Karpas-422 (cell line): ENCODE data around the gene RTKN. TPM values are rescaled to one million over a fixed set of nuclear protein-coding genes. Genes with fewer than 3 reads are reported as not detected.
"Not testable (repeated sequence)": the region's sequence is repeated elsewhere in the genome, so short reads cannot be mapped to it uniquely, and the experiment has no call there.

Experiments
- DNase-seq: peaks from one replicate; pipeline ENCODE4 v3.0.0-alpha.2; 2015
- H2AFZ ChIP-seq: fragments of 200-600 bp; sonication (generic); 2 replicates; pipeline ENCODE4 v1.6.1; 2014; ENCODE audit warnings: antibody characterized with exemption, low read length, mixed read lengths
- H3K27ac ChIP-seq: fragments of 200-600 bp; sonication (generic); 2 replicates; pipeline ENCODE4 v1.5.1; 2014; ENCODE audit warnings: mild to moderate bottlenecking, low read length, moderate library complexity
- H3K27me3 ChIP-seq: fragments of 200-600 bp; sonication (generic); 2 replicates; pipeline ENCODE4 v1.6.1; 2014; ENCODE audit warnings: low read length, mixed read lengths
- H3K36me3 ChIP-seq: fragments of 200-600 bp; sonication (generic); 2 replicates; pipeline ENCODE4 v1.6.1; 2014; ENCODE audit warnings: low read length, mixed read lengths; ENCODE audit not compliant: insufficient read depth
- H3K4me1 ChIP-seq: fragments of 200-600 bp; sonication (generic); 2 replicates; pipeline ENCODE4 v1.6.1; 2014; ENCODE audit warnings: mild to moderate bottlenecking, low read length, mixed read lengths
- H3K4me2 ChIP-seq: fragments of 200-600 bp; sonication (generic); 2 replicates; pipeline ENCODE4 v1.6.1; 2014; ENCODE audit warnings: low read length, low read depth, mild to moderate bottlenecking; ENCODE audit not compliant: poor library complexity, severe bottlenecking
- H3K4me3 ChIP-seq: fragments of 200-600 bp; sonication (generic); 2 replicates; pipeline ENCODE4 v1.5.1; 2014; ENCODE audit warnings: mild to moderate bottlenecking, antibody characterized with exemption, low read length, mixed read lengths
- H3K79me2 ChIP-seq: fragments of 200-600 bp; sonication (generic); 2 replicates; pipeline ENCODE4 v1.6.1; 2014; ENCODE audit warnings: mild to moderate bottlenecking, low read length, mixed read lengths
- H3K9ac ChIP-seq: fragments of 200-600 bp; sonication (generic); 2 replicates; pipeline ENCODE4 v1.6.0; 2014; ENCODE audit warnings: low read length
- H3K9me2 ChIP-seq: fragments of 200-600 bp; sonication (generic), shearing (Covaris generic); replicated peaks from 2 replicates; pipeline ENCODE4 v1.6.0; 2014; ENCODE audit warnings: mild to moderate bottlenecking, low read length, moderate library complexity; ENCODE audit not compliant: insufficient read depth
- H3K9me3 ChIP-seq: fragments of 300-700, 200-600 bp; sonication (generic); 2 replicates; pipeline ENCODE4 v1.6.1; 2014; ENCODE audit warnings: low read length, mixed read lengths
- H4K20me1 ChIP-seq: fragments of 200-600 bp; sonication (generic); 2 replicates; pipeline ENCODE4 v1.6.1; 2014; ENCODE audit warnings: mild to moderate bottlenecking, antibody characterized with exemption, low read length, low read depth; ENCODE audit not compliant: insufficient read depth
- total RNA-seq: library from RNA; depleted of rRNA; stranded (reverse); fragments of >200 nt; shearing (Covaris generic); gene quantifications from 2 replicates; pipeline ENCODE4 v1.2.3, GENCODE V29; 2014; ENCODE audit warnings: low replicate concordance

Gene RTKN
- total RNA-seq, 1 experiment from 2014 or later: 28.1 TPM

- H3K36me3 ChIP-seq: no peaks in the 10 kb centered on the region
- no peak for DNase-seq
- peak overlapping the region; percentile 21 for H3K4me2 ChIP-seq
Observed at GRCh38 chr2:74444498-74445318, 3.0 kb upstream of the RTKN start.

GRCh38 chr2:74442483-74443297 lies 953 bp upstream of the RTKN start:
- H3K9me2 ChIP-seq, H3K79me2 ChIP-seq, H3K27me3 ChIP-seq, H4K20me1 ChIP-seq, H3K4me2 ChIP-seq, H3K4me3 ChIP-seq, H3K27ac ChIP-seq, H3K9ac ChIP-seq, H3K36me3 ChIP-seq, DNase-seq, H2AFZ ChIP-seq, H3K9me3 ChIP-seq: not testable (repeated sequence)
- H3K4me1 ChIP-seq: peaks cover 43% of the 10 kb centered on the region

More at GRCh38 chr2:74444498-74445318, 3.0 kb upstream of the RTKN start:
- no peaks in the 10 kb centered on the region for H3K9me2 ChIP-seq
- 0 out of 2 replicates have a peak overlapping the region, but pooled peaks have one; percentile 13 for H3K9ac ChIP-seq
- no peaks in the 10 kb centered on the region for H3K9me3 ChIP-seq
- no peak overlapping the region for H3K27ac ChIP-seq
- peaks cover 23% of the 10 kb centered on the region for H3K4me1 ChIP-seq
- H4K20me1 ChIP-seq: no peaks in the 10 kb centered on the region
- no peaks in the 10 kb centered on the region for H3K79me2 ChIP-seq
- no peak overlapping the region for H2AFZ ChIP-seq
- H3K27me3 ChIP-seq: no peaks in the 10 kb centered on the region; the same call in 1 of the 2 replicates
- peak overlapping the region; percentile 2; the same call in 1 of the 2 replicates for H3K4me3 ChIP-seq

- Histone ChIP-seq H3K9ac (no peak overlapping the region), H3K27ac (no peak overlapping the region), H3K4me3 (no peak overlapping the region)
Observed at GRCh38 chr2:74441170-74441689, 507 bp downstream of the RTKN start.

GRCh38 chr2:74440378-74441169 lies 1.2 kb downstream of the RTKN start:
- Histone ChIP-seq H4K20me1 (no peaks in the 10 kb centered on the region), H3K79me2 (0 out of 2 replicates have a peak, but pooled peaks cover 2% of the 10 kb centered on the region), H3K4me3 (peak overlapping the region; percentile 71), H3K36me3 (no peaks in the 10 kb centered on the region), H3K4me1 (peaks cover 56% of the 10 kb centered on the region), H3K9me3 (no peaks in the 10 kb centered on the region), H3K27ac (peak overlapping the region; percentile 24; the same call in 1 of the 2 replicates), H3K9ac (peak overlapping the region; percentile 83), H3K9me2 (no peaks in the 10 kb centered on the region), H3K27me3 (no peaks in the 10 kb centered on the region; the same call in 1 of the 2 replicates), H3K4me2 (peak overlapping the region; percentile 71), H2AFZ (peak overlapping the region; percentile 89)
- peak; percentile 93 for DNase-seq

More at GRCh38 chr2:74441170-74441689, 507 bp downstream of the RTKN start:
- Histone ChIP-seq H2AFZ (no peak overlapping the region), H3K4me1 (peaks cover 56% of the 10 kb centered on the region), H3K79me2 (0 out of 2 replicates have a peak, but pooled peaks cover 2% of the 10 kb centered on the region), H4K20me1 (no peaks in the 10 kb centered on the region), H3K9me2 (no peaks in the 10 kb centered on the region), H3K36me3 (no peaks in the 10 kb centered on the region), H3K27me3 (no peaks in the 10 kb centered on the region; the same call in 1 of the 2 replicates), H3K4me2 (no peak overlapping the region), H3K9me3 (no peaks in the 10 kb centered on the region)
- no peak for DNase-seq

- H3K27ac ChIP-seq: peak overlapping the region; percentile 24; the same call in 1 of the 2 replicates
- H2AFZ ChIP-seq: peak overlapping the region; percentile 89; the same call in 1 of the 2 replicates
- H3K4me1 ChIP-seq: peaks cover 56% of the 10 kb centered on the region
- H4K20me1 ChIP-seq: no peaks in the 10 kb centered on the region
- 0 out of 2 replicates have a peak, but pooled peaks cover 2% of the 10 kb centered on the region for H3K79me2 ChIP-seq
- no peaks in the 10 kb centered on the region; the same call in 1 of the 2 replicates for H3K27me3 ChIP-seq
- H3K4me3 ChIP-seq: peak overlapping the region; percentile 71
- H3K9me2 ChIP-seq: no peaks in the 10 kb centered on the region
- peak overlapping the region; percentile 71 for H3K4me2 ChIP-seq
- H3K9me3 ChIP-seq: no peaks in the 10 kb centered on the region
- DNase-seq: no peak
- H3K36me3 ChIP-seq: no peaks in the 10 kb centered on the region
- peak overlapping the region; percentile 83 for H3K9ac ChIP-seq
Observed at GRCh38 chr2:74439803-74440377, 1.8 kb downstream of the RTKN start.

- H3K9me3 ChIP-seq: no peaks in the 10 kb centered on the region
- no peak overlapping the region for H2AFZ ChIP-seq
- peak overlapping the region; percentile 71 for H3K4me2 ChIP-seq
- H3K27me3 ChIP-seq: no peaks in the 10 kb centered on the region
- no peaks in the 10 kb centered on the region for H3K9me2 ChIP-seq
- H3K27ac ChIP-seq: peak overlapping the region; percentile 24; the same call in 1 of the 2 replicates
- peak overlapping the region; percentile 83 for H3K9ac ChIP-seq
- no peak for DNase-seq
- H3K79me2 ChIP-seq: 0 out of 2 replicates have a peak, but pooled peaks cover 2% of the 10 kb centered on the region
- no peaks in the 10 kb centered on the region for H4K20me1 ChIP-seq
- H3K4me3 ChIP-seq: peak overlapping the region; percentile 71
- no peaks in the 10 kb centered on the region for H3K36me3 ChIP-seq
- H3K4me1 ChIP-seq: peaks cover 53% of the 10 kb centered on the region
Observed at GRCh38 chr2:74439373-74439772, 2.4 kb downstream of the RTKN start.

- 0 out of 2 replicates have a peak, but pooled peaks cover 2% of the 10 kb centered on the region for H3K79me2 ChIP-seq
Observed at GRCh38 chr2:74438248-74438647, 3.5 kb downstream of the RTKN start.

More at GRCh38 chr2:74438248-74438647, 3.5 kb downstream of the RTKN start:
- peak overlapping the region; percentile 82 for H3K27ac ChIP-seq
- H3K27me3 ChIP-seq: no peaks in the 10 kb centered on the region
- H3K4me1 ChIP-seq: peaks cover 46% of the 10 kb centered on the region
- peak overlapping the region; percentile 46; the same call in 1 of the 2 replicates for H3K4me3 ChIP-seq
- H4K20me1 ChIP-seq: no peaks in the 10 kb centered on the region
- H3K9ac ChIP-seq: peak overlapping the region; percentile 50
- no peaks in the 10 kb centered on the region for H3K36me3 ChIP-seq
- DNase-seq: no peak
- no peak overlapping the region for H2AFZ ChIP-seq
- peak overlapping the region; percentile 71 for H3K4me2 ChIP-seq
- H3K9me2 ChIP-seq: no peaks in the 10 kb centered on the region
- no peaks in the 10 kb centered on the region for H3K9me3 ChIP-seq
